Gastroesophageal sphincter (tissue), 4 donors: ENCODE data around the gene DLG3. TPM values are rescaled to one million over a fixed set of nuclear protein-coding genes. Genes with fewer than 3 reads are reported as not detected.

Experiments used
- ATAC-seq: fragments of 150-250 bp; one replicate; pipeline ENCODE4 v1.9.1; 2016; ENCODE audit warnings: mild to moderate bottlenecking, moderate library complexity
- H3K27ac ChIP-seq, 4 donors: fragments of 200-600 bp; sonication (generic) in 3 of 4; 1 replicate in 3 of 4; 2 replicates in 1 of 4; pipeline ENCODE4 v1.5.1; 2016 to 2019
- H3K27me3 ChIP-seq: fragments of 200-600 bp; sonication (generic); one replicate; pipeline ENCODE4 v1.5.1; 2019
- H3K36me3 ChIP-seq, 2 donors: fragments of 200-600 bp; sonication (generic); one replicate each; pipeline ENCODE4 v1.5.1; 2019; ENCODE audit warnings: control low read depth in 1 of 2
- H3K4me1 ChIP-seq, 3 donors: fragments of 200-600 bp; sonication (generic); 1 replicate in 2 of 3; 2 replicates in 1 of 3; pipeline ENCODE4 v1.5.1; 2016 to 2019; ENCODE audit warnings: control low read depth in 2 of 3
- H3K4me3 ChIP-seq, 2 donors: fragments of 200-600 bp; sonication (generic); one replicate each; pipeline ENCODE4 v1.5.1; 2019; ENCODE audit warnings: mild to moderate bottlenecking in 1 of 2, moderate library complexity in 1 of 2
- H3K9me3 ChIP-seq, 3 donors: fragments of 200-600 bp; sonication (generic); one replicate each; pipeline ENCODE4 v1.5.1; 2017 to 2019; ENCODE audit warnings: control low read depth in 2 of 3
- EP300 ChIP-seq: sonication (generic); formaldehyde crosslinking; IDR thresholded peaks from one replicate; pipeline ENCODE4 v1.6.1; 2017; ENCODE audit warnings: antibody characterized with exemption, mild to moderate bottlenecking
- POLR2A ChIP-seq, 2 donors: fragments of 450-650 bp; IDR thresholded peaks; one replicate each; pipeline ENCODE4 v1.6.1; 2017; ENCODE audit warnings: antibody characterized with exemption in 2 of 2, mild to moderate bottlenecking in 2 of 2, moderate library complexity in 1 of 2
- POLR2AphosphoS5 ChIP-seq: sonication (generic); formaldehyde crosslinking; IDR thresholded peaks from one replicate; pipeline ENCODE4 v1.6.1; 2017; ENCODE audit warnings: antibody characterized with exemption
- WGBS, 2 donors: methylation state at CpG; one replicate each; pipeline ENCODE4 v1.1.5; 2018; ENCODE audit warnings: low coverage in 1 of 2; 5-methylcytosine and 5-hydroxymethylcytosine counted together
- total RNA-seq, 4 donors: library from RNA; depleted of rRNA; stranded (reverse); fragments of >200 nt; gene quantifications; one replicate each; pipeline ENCODE4 v1.1.0, GENCODE V29; 2016
- TF ChIP-seq, protein P1 (sequence below), 4 experiments: fragments of 200-600 bp in 2 of 4; fragments of 450-650 bp in 2 of 4; sonication (generic) in 1 of 4; IDR thresholded peaks; one replicate each; pipeline ENCODE4 v1.5.1; 2017 to 2019; ENCODE audit warnings: antibody characterized with exemption in 4 of 4, mild to moderate bottlenecking in 2 of 4, moderate library complexity in 2 of 4

The DLG3 gene
- total RNA-seq, 4 donors from 2014 or later, result 22.3 to 46.2 (median 26.8) TPM

DNA sequence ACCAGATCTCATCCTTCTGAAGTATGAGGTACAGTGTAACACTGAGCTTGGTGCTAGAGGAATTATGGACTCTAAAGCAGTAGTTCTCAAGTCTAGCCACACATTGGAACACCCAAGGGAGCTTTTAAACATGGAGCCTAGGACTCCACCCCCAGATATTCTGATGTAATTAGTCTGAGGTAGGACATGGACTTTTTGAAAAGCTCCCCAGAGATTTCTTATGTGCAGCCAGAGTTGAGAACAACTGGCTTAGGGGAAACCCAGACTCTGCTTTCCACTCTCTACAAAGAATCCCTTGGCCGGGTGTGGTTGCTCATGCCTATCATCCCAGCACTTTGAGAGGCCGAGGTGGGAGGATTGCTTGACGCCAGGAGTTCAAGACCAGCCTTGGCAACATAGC, 33.2 kb upstream of the DLG3 start:
- no peak overlapping the region for H3K4me3 ChIP-seq
- no peak for ATAC-seq
- H3K9me3 ChIP-seq, result no peaks in the 10 kb centered on the region
- TF ChIP-seq POLR2AphosphoS5 (no peak), POLR2A (IDR thresholded peaks at IDR 0.05) (no peak), EP300 (no peak)
- TF ChIP-seq, protein P1, sequence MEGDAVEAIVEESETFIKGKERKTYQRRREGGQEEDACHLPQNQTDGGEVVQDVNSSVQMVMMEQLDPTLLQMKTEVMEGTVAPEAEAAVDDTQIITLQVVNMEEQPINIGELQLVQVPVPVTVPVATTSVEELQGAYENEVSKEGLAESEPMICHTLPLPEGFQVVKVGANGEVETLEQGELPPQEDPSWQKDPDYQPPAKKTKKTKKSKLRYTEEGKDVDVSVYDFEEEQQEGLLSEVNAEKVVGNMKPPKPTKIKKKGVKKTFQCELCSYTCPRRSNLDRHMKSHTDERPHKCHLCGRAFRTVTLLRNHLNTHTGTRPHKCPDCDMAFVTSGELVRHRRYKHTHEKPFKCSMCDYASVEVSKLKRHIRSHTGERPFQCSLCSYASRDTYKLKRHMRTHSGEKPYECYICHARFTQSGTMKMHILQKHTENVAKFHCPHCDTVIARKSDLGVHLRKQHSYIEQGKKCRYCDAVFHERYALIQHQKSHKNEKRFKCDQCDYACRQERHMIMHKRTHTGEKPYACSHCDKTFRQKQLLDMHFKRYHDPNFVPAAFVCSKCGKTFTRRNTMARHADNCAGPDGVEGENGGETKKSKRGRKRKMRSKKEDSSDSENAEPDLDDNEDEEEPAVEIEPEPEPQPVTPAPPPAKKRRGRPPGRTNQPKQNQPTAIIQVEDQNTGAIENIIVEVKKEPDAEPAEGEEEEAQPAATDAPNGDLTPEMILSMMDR (IDR thresholded peaks at IDR 0.05), result no peak
- no peak overlapping the region for H3K27ac ChIP-seq
- WGBS, 2 donors, result 86% methylated on average over 2 of the region's 3 CpGs; no CpG with 5 or more reads in 1 of the 2 donors
- H3K36me3 ChIP-seq, result no peaks in the 10 kb centered on the region
- no peaks in the 10 kb centered on the region for H3K4me1 ChIP-seq
- H3K27me3 ChIP-seq, result no peaks in the 10 kb centered on the region

DNA sequence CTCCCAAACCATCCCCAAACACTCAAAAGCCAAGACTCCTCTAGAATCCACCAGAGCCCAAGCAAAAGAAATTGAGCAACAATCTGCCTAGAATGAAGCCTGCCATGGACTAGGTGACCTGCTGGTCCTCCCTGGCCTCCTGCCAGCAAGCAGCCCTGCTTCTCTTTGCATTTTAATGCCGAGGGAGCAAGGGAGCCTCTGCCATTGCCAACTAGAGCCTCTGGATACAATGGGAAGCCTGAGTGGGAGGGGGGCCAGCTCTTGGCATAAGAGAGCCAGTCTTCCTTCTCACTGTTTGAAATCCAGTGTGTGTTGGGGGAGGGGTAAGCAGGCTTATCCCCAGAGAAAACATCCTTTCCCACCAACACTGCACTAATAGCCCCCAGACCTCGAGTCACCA, 23.0 kb upstream of the DLG3 start:
- WGBS, 2 donors, result 67% methylated on average over 1 of the region's 2 CpGs; no CpG with 5 or more reads in 1 of the 2 donors
- Histone ChIP-seq H3K27ac (no peak overlapping the region), H3K9me3 (no peaks in the 10 kb centered on the region), H3K27me3 (peaks cover 4% of the 10 kb centered on the region), H3K4me1 (no peaks in the 10 kb centered on the region), H3K36me3 (no peaks in the 10 kb centered on the region), H3K4me3 (no peak overlapping the region)
- ATAC-seq, result no peak
- no peak for TF ChIP-seq POLR2AphosphoS5
- TF ChIP-seq, protein P1 (IDR thresholded peaks at IDR 0.05), result no peak
- TF ChIP-seq POLR2A (IDR thresholded peaks at IDR 0.05), result no peak
- TF ChIP-seq EP300, result no peak

DNA sequence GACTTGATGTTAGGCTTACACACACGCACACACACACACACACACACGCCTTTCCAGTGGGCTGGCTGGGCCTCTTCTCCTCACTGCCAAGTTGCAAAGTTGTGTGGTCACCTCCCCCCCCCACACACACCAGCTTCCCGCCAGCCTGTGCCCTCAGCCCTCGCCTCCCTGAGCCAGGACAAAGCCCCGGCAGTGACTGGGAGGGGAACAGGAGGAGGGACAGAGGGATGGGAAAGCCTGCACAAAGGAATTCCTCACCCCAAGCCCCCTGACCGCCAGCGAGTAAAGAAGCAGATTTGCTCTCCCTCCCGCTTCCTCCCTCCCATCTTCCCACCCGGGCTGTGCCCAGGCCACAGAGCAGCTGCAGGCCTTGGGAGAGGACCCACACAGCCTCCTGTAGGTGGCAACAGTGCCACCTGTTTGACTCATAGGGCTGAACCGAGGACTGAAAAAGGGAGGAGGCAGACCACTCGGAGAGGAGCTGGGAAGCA, 21.7 kb upstream of the DLG3 start, which contains the start of gene GDPD2:
Gene GDPD2, plus strand, starts transcription at position 464 of the 491 bp plus-strand sequence. CDS start 1,671 bp downstream, outside the sequence.
- Histone ChIP-seq H3K27ac (no peak within 1 kb of the TSS), H3K9me3 (no peaks in the 10 kb centered on the region), H3K36me3 (no peaks in the 10 kb centered on the region), H3K27me3 (peaks cover 4% of the 10 kb centered on the region), H3K4me1 (no peaks in the 10 kb centered on the region), H3K4me3 (no peak within 1 kb of the TSS)
- TF ChIP-seq POLR2AphosphoS5, result no peak
- TF ChIP-seq, protein P1 (IDR thresholded peaks at IDR 0.05), result no peak
- TF ChIP-seq EP300, result no peak
- no peak for TF ChIP-seq POLR2A (IDR thresholded peaks at IDR 0.05)
- WGBS, 2 donors, result 28% methylated on average over 6 of the region's 11 CpGs; no CpG with 5 or more reads in 1 of the 2 donors
- ATAC-seq, result no peak

GRCh38 chrX:70423936-70424675, 20.5 kb upstream of the DLG3 start:
- Histone ChIP-seq H3K9me3 (no peaks in the 10 kb centered on the region), H3K4me3 (no peak overlapping the region), H3K36me3 (no peaks in the 10 kb centered on the region), H3K27me3 (peaks cover 4% of the 10 kb centered on the region), H3K4me1 (no peaks in the 10 kb centered on the region), H3K27ac (no peak overlapping the region)
- 92% methylated on average over 2 of the region's 10 CpGs; no CpG with 5 or more reads in 1 of the 2 donors for WGBS, 2 donors
- TF ChIP-seq EP300 (no peak), POLR2AphosphoS5 (no peak), POLR2A (IDR thresholded peaks at IDR 0.05) (no peak)
- TF ChIP-seq, protein P1 (IDR thresholded peaks at IDR 0.05), result no peak
- ATAC-seq, result no peak

- Histone ChIP-seq H3K9me3 (no peaks in the 10 kb centered on the region), H3K4me3 (no peak overlapping the region), H3K36me3 (no peaks in the 10 kb centered on the region), H3K27me3 (peaks cover 4% of the 10 kb centered on the region), H3K27ac (no peak overlapping the region), H3K4me1 (no peaks in the 10 kb centered on the region)
- no CpG with 5 or more reads among the region's 10 CpGs for WGBS, 2 donors
- TF ChIP-seq, protein P1 (IDR thresholded peaks at IDR 0.05), result no peak
- TF ChIP-seq POLR2AphosphoS5, result no peak
- TF ChIP-seq EP300, result no peak
- no peak for TF ChIP-seq POLR2A (IDR thresholded peaks at IDR 0.05)
- no peak for ATAC-seq
Observed at GRCh38 chrX:70424801-70425200, 19.8 kb upstream of the DLG3 start.
